Ovary (tissue), 9 donors: ENCODE results near the gene TGM2. TPM values are rescaled to one million over a fixed set of nuclear protein-coding genes. Genes with fewer than 3 reads are reported as not detected.

ENCODE experiments used
- DNase-seq, 5 donors: peaks; one replicate each; pipeline ENCODE4 v3.0.0-alpha.2; 2019 to 2020
- H3K27ac ChIP-seq, 2 donors: fragments of 200-600 bp; one replicate each; pipeline versions ENCODE4 v1.5.1 to v1.8.0; 2019 to 2022
- H3K27me3 ChIP-seq: fragments of 200-600 bp; one replicate; pipeline ENCODE4 v1.8.0; 2022
- H3K36me3 ChIP-seq: fragments of 200-600 bp; sonication (generic); one replicate; pipeline ENCODE4 v1.5.1; 2019
- H3K4me1 ChIP-seq: one replicate; pipeline ENCODE4 v1.8.1; 2013; ENCODE audit warnings: mild to moderate bottlenecking, moderate library complexity; ENCODE audit not compliant: insufficient read depth
- H3K4me3 ChIP-seq: fragments of 200-600 bp; sonication (generic); one replicate; pipeline ENCODE4 v1.5.1; 2017
- H3K9me3 ChIP-seq, 2 donors: fragments of 200-600 bp in 1 of 2; sonication (generic) in 1 of 2; one replicate each; pipeline versions ENCODE4 v1.5.1 to v1.8.1; 2013 to 2019; ENCODE audit warnings: mild to moderate bottlenecking in 1 of 2, moderate library complexity in 1 of 2
- EP300 ChIP-seq: sonication (generic); formaldehyde crosslinking; IDR thresholded peaks from one replicate; pipeline ENCODE4 v1.6.1; 2017; ENCODE audit warnings: antibody characterized with exemption
- POLR2A ChIP-seq: fragments of 450-650 bp; IDR thresholded peaks from one replicate; pipeline ENCODE4 v1.6.1; 2017; ENCODE audit warnings: antibody characterized with exemption, mild to moderate bottlenecking, moderate library complexity
- WGBS, 3 donors: extraction: QIAGEN DNeasy Blood & Tissue Kit in 1 of 3; methylation state at CpG; one replicate each; pipeline versions ENCODE4 v1.1.5 to v1.1.7; 2013 to 2017; 5-methylcytosine and 5-hydroxymethylcytosine counted together
- intact Hi-C, 4 donors: fragments of 100-400 bp; cut with DNase I; formaldehyde crosslinking; loops; one replicate each; pipeline versions ENCODE4 v1.11.0 to v1.15.1; 2022 to 2023
- polyA plus RNA-seq, 2 donors: library from polyadenylated mRNA; stranded (reverse); fragments of 200-250 nt in 1 of 2; fragments of 350-450 nt in 1 of 2; fragmentation: Illumina TruSeq in 1 of 2; extraction: RNeasy Lipid Tissue Mini Kit (QIAGEN cat#74804) in 1 of 2; gene quantifications; one replicate each; pipeline ENCODE4 v1.2.3, GENCODE V29; 2013 to 2014
- total RNA-seq, 7 donors: library from RNA; depleted of rRNA in 2 of 7; stranded (reverse); fragments of >200 nt in 2 of 7; fragmentation: NEBNext Ultra II Directional in 3 of 7; extraction: Animal tissue kit (Norgen Biotek cat#: 25700) in 3 of 7; gene quantifications; one replicate each; pipeline versions ENCODE4 v1.1.0 to v1.2.4, GENCODE V29; 2016 to 2023
- TF ChIP-seq, protein P1 (sequence below), 3 donors: fragments of 450-650 bp in 2 of 3; fragments of 200-600 bp in 1 of 3; IDR thresholded peaks; one replicate each; pipeline versions ENCODE4 v1.5.1 to v1.8.0; 2016 to 2022; ENCODE audit warnings: antibody characterized with exemption in 3 of 3, mild to moderate bottlenecking in 1 of 3
- donor health status: DM: no; HTN: no; CAD: no; lungs with moderate emphysema.
- donor health status: DM: no; HTN: no; CAD: no.
- donor health status: Bipolar disorder and iron deficiency.
- donor health status: DM: yes; HTN: yes; CAD: no.
- donor health status: DM: no; HTN: no; CAD: no.
- donor health status: DM: yes; HTN: yes; CAD: no.

The TGM2 gene
- total and polyA plus RNA-seq, 9 donors: 15.0 to 320 (median 52.8) TPM

DNA sequence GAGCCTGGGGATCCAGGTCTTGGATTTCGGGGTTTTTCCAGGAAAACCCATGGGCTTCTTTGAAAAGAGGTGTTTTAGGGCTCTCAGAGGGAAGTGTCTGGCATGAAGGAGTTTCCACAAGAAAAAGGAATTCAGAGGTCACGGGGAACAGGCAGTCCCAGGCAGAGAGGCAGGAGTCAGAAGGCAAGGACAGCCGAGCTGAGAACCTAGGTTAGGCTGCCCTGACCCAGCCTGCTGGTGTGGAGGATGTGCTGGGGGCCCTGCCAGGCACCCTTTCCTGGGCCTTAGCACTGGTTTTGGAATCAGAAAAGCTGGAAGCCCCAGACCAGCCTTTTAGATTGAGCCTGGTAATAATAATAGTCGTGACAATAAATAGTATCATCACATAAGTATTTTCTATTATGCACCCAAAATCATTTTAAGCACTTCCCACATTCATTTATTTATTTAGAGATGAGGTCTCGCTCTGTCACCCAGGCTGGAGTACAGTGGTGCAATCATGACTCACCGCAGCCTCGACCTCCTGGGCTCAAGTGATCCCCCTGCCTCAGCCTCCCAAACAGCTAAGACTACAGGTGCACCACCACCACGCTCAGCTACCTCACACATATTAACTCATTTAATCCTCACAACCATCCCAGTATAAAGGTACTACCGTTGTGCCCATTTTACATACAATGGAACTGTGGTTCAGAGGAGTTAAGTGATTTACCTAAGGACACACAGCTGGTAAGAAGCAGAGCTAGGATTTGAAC lies 19.9 kb downstream of the TGM2 start:
- Histone ChIP-seq H3K4me3 (no peak overlapping the region), H3K9me3 (no peaks in the 10 kb centered on the region), H3K4me1 (peaks cover 17% of the 10 kb centered on the region), H3K27ac (peak overlapping the region in 1 of 2 donors; percentile 2), H3K36me3 (no peaks in the 10 kb centered on the region), H3K27me3 (no peaks in the 10 kb centered on the region)
- intact Hi-C loops: no loop called here
- 47 to 52% (median 50%) methylated on average over 9 of the region's 9 CpGs for WGBS, 3 donors
- no peak for TF ChIP-seq POLR2A
- TF ChIP-seq, protein P1, sequence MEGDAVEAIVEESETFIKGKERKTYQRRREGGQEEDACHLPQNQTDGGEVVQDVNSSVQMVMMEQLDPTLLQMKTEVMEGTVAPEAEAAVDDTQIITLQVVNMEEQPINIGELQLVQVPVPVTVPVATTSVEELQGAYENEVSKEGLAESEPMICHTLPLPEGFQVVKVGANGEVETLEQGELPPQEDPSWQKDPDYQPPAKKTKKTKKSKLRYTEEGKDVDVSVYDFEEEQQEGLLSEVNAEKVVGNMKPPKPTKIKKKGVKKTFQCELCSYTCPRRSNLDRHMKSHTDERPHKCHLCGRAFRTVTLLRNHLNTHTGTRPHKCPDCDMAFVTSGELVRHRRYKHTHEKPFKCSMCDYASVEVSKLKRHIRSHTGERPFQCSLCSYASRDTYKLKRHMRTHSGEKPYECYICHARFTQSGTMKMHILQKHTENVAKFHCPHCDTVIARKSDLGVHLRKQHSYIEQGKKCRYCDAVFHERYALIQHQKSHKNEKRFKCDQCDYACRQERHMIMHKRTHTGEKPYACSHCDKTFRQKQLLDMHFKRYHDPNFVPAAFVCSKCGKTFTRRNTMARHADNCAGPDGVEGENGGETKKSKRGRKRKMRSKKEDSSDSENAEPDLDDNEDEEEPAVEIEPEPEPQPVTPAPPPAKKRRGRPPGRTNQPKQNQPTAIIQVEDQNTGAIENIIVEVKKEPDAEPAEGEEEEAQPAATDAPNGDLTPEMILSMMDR (IDR thresholded peaks at IDR 0.05): no peak
- TF ChIP-seq EP300: no peak
- peak in 4 of 5 donors; percentile 64 to 92 (median 78) for DNase-seq

DNA sequence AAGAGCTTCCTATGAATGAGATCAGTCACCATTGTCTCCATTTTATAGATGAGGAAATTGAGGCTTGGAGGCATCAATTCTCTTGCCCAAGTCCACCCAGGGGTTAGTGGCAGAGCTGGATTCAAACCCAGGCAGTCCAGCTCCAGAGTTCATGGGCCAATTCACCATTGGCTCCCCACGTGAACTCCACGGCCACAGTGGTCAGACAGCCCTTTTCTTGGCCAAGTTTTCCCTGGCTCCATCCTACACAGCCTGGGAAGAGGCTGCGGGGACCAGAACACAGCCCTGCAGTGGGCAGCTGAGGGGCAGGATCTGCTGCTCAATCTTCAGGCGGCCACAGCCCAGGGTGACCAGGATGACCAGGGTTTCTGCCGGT lies 20.5 kb downstream of the TGM2 start:
- Histone ChIP-seq H3K27ac (peak overlapping the region in 1 of 2 donors; percentile 2), H3K27me3 (no peaks in the 10 kb centered on the region), H3K4me3 (no peak overlapping the region), H3K4me1 (peaks cover 17% of the 10 kb centered on the region), H3K36me3 (no peaks in the 10 kb centered on the region), H3K9me3 (no peaks in the 10 kb centered on the region)
- no peak for DNase-seq
- TF ChIP-seq POLR2A: no peak
- TF ChIP-seq EP300: no peak
- TF ChIP-seq, protein P1 (IDR thresholded peaks at IDR 0.05): no peak
- intact Hi-C loops: no loop called here
- WGBS, 3 donors: 25 to 35% (median 31%) methylated on average over 5 of the region's 5 CpGs

DNA sequence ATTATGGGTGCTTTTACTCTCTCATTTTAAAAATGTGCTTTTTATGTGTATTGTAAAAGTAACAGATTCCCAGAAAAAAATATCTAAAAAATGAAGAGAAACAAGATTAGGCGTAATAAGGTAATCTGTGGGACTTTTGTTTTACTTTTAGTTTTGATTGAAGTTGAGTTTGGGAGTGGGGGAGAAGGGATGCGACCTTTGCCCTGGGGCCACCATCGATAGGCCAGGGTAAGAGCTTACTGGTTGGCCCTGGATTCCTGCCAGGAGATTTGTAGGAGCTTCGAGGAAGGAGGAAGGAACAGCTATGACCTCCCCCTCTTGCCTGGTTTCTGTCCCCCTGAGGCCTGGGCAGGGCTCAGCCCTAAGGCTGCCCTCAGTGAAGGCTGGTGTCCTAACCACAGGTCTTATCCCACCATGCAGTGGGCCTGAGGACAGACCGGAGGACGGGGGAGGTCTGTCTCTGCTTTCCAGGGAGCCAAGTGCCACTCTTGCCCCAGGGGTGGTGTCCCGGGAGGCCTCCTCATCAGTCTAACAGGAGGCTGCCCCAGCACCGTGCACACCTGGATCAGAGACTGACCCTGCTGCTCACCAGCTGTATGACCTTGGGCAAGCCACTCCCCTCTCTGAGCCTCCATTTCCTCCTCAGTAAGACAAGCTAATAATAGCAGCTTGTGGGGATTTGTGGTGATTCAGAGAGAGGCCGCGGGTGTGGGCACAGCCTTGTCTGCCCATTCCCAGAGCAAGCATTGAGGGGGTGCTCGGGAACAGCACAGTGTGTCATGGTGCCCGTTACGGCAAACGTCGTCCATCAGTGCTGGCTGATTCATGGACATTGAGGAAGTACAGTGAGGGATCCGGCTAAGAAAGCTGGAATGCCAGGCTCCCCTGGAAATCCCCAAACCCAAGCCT lies 21.2 kb downstream of the TGM2 start:
- TF ChIP-seq POLR2A: no peak
- TF ChIP-seq, protein P1 (IDR thresholded peaks at IDR 0.05): no peak
- TF ChIP-seq EP300: no peak
- 39 to 47% (median 42%) methylated on average over 16 of the region's 16 CpGs for WGBS, 3 donors

DNA sequence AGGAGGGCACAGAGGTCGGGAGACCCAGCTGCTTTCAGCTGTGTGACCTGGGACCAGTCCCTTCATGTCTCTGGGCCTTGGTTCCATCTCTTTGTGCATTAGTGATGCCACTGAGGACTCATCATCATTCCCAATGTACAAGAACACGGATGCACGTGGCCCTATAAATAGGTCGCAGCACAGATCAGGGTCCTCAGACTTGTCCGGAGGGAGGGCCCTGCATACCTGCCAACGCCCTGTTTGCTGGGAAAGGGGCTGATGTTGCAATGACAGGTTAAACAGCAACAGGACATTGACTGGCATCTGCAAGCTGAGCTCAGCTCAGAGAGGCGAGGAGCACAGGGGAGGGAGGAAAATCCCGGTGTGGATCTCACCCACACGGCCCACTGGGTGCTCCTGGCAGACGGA lies 21.8 kb downstream of the TGM2 start:
- H3K27ac ChIP-seq: no peak overlapping the region
- H3K4me1 ChIP-seq: peaks cover 17% of the 10 kb centered on the region
- no peak overlapping the region for H3K4me3 ChIP-seq
- H3K36me3 ChIP-seq: no peaks in the 10 kb centered on the region
- H3K9me3 ChIP-seq: no peaks in the 10 kb centered on the region
- TF ChIP-seq EP300 (no peak), POLR2A (no peak)
- TF ChIP-seq, protein P1 (IDR thresholded peaks at IDR 0.05): no peak
- no peaks in the 10 kb centered on the region for H3K27me3 ChIP-seq
- 76 to 81% (median 81%) methylated on average over 10 of the region's 10 CpGs for WGBS, 3 donors
- DNase-seq: no peak
- intact Hi-C loops: no loop called here

More for the DNA sequence above, 21.2 kb downstream of the TGM2 start:
- intact Hi-C loops: no loop called here
- no peak overlapping the region for H3K4me3 ChIP-seq
- no peaks in the 10 kb centered on the region for H3K36me3 ChIP-seq
- no peaks in the 10 kb centered on the region for H3K9me3 ChIP-seq
- no peak overlapping the region for H3K27ac ChIP-seq
- peaks cover 17% of the 10 kb centered on the region for H3K4me1 ChIP-seq
- peak in 1 of 5 donors; percentile 44 for DNase-seq
- no peaks in the 10 kb centered on the region for H3K27me3 ChIP-seq
